ENCODE data around the gene ZNF845. TPM values are rescaled to one million over a fixed set of nuclear protein-coding genes. Genes with fewer than 3 reads are reported as not detected.
"Not testable (repeated sequence)": the region's sequence is repeated elsewhere in the genome, so short reads cannot be mapped to it uniquely, and the experiment has no call there.

ZNF845 gene
- total RNA-seq, 2 experiments from 2014 or later, result 5.5 to 5.6 TPM

DNA sequence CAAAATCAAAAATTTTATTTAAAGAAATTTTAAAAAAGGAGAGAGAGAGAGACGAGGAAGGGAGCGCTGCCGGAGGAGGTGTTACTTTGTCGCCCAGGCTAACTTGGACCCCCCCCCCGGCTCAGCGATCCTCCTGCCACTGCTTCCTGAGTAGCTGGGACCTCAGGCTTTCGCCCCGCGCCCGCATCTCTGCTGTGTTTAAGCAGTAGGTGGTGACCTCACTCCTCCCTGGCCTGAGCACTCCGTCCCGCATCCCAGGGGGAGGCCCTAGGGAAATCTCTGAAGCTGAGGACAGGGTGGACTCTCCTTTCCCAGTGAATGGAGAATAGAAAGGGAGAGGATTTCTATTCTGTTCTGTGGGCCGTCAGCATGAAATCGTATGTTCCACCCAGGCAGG, 485 bp upstream of the ZNF845 start:
- peaks cover 24% of the 10 kb centered on the region for H3K9me3 Mint-ChIP-seq
- peaks cover 8% of the 10 kb centered on the region for H3K27me3 Mint-ChIP-seq
- TF ChIP-seq CTCF (IDR thresholded peaks at IDR 0.05), result no peak
- peak overlapping the region; percentile 85 for H3K4me3 Mint-ChIP-seq
- peak overlapping the region; percentile 90 for H3K27ac Mint-ChIP-seq
- intact Hi-C loops (cut with micrococcal nuclease), result no loop called here
- DNase-seq (peak; percentile 54), ATAC-seq (no peak)
- peaks cover 34% of the 10 kb centered on the region for H3K36me3 Mint-ChIP-seq (ENCODE audit: low read depth)
- ChIA-PET CTCF (no interaction called here), POLR2A (interaction anchor here (0.6 to 1.0 kb wide), 2 partner anchors 26 to 139 kb away, joined by 3 read pairs; no protein-coding TSS in a partner anchor)
- H3K4me1 Mint-ChIP-seq (ENCODE audit: low read depth), result peaks cover 14% of the 10 kb centered on the region

DNA sequence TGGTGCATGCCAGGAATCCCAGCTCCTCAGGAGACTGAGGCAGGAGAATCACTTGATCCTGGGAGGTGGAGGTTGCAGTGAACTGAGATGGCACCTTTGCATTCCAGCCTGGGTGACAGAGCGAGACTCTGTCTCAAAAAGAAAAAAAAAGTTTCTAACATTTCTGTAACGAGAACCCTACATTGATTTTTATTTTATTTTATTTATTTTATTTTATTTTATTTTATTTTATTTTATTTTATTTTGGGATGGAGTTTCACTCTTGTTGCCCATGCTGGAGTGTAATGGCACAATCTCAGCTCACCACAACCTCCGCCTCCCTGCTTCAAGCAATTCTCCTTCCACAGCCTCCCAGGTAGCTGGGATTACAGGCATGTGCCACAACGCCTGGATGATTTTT, 10.9 kb downstream of the ZNF845 start:
- H3K27ac Mint-ChIP-seq; H3K4me3 Mint-ChIP-seq; POLR2A ChIA-PET; intact Hi-C loops (cut with micrococcal nuclease); ATAC-seq; H3K4me1 Mint-ChIP-seq (ENCODE audit: low read depth); DNase-seq; CTCF ChIA-PET; H3K27me3 Mint-ChIP-seq: not testable (repeated sequence)
- H3K36me3 Mint-ChIP-seq (ENCODE audit: low read depth), result peaks cover 96% of the 10 kb centered on the region
- H3K9me3 Mint-ChIP-seq, result peaks cover 53% of the 10 kb centered on the region

DNA sequence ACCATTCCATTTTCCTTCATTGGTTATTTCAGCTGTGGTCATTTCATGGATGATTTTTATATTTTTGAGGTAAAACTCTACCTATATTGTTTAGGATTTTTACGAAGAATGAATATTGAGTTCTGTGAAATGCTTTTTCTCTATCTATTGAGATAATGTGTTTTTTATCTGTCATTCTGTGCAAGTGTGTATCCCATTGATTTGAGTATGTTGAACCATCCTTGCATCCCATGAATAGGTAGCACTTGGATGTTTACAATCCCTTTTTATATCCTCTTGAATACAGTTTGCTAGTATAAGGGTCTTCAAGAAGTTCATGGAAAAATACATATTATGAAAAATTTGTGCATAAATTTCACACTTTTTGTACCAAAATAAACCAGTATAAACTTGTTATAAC, 22.2 kb downstream of the ZNF845 start:
- POLR2A ChIA-PET, result no interaction called here
- peaks cover 59% of the 10 kb centered on the region for H3K9me3 Mint-ChIP-seq
- no peaks in the 10 kb centered on the region for H3K27me3 Mint-ChIP-seq
- ATAC-seq (no peak), DNase-seq (no peak)
- intact Hi-C loops (cut with micrococcal nuclease), result no loop called here
- CTCF ChIA-PET, result no interaction called here
- no peaks in the 10 kb centered on the region for H3K4me1 Mint-ChIP-seq (ENCODE audit: low read depth)
- no peak overlapping the region for H3K4me3 Mint-ChIP-seq
- H3K36me3 Mint-ChIP-seq (ENCODE audit: low read depth), result peaks cover 60% of the 10 kb centered on the region
- no peak overlapping the region for H3K27ac Mint-ChIP-seq
- TF ChIP-seq CTCF (IDR thresholded peaks at IDR 0.05), result no peak

- Mint-ChIP-seq H3K4me1 (ENCODE audit: low read depth) (no peaks in the 10 kb centered on the region), H3K9me3 (peaks cover 36% of the 10 kb centered on the region), H3K27ac (no peak overlapping the region), H3K27me3 (no peaks in the 10 kb centered on the region), H3K36me3 (ENCODE audit: low read depth) (peaks cover 37% of the 10 kb centered on the region), H3K4me3 (no peak overlapping the region)
- POLR2A ChIA-PET, result interaction anchor here (0.8 kb wide), 1 partner anchor 25 kb away, joined by 3 read pairs; no protein-coding TSS in a partner anchor
- intact Hi-C loops (cut with micrococcal nuclease), result no loop called here
- TF ChIP-seq CTCF (IDR thresholded peaks at IDR 0.05), result no peak
- ATAC-seq (no peak), DNase-seq (peak; percentile 26)
- CTCF ChIA-PET, result no interaction called here
These were observed 24.5 kb downstream of the ZNF845 start for GRCh38 chr19:53357821-53358581.

DNA sequence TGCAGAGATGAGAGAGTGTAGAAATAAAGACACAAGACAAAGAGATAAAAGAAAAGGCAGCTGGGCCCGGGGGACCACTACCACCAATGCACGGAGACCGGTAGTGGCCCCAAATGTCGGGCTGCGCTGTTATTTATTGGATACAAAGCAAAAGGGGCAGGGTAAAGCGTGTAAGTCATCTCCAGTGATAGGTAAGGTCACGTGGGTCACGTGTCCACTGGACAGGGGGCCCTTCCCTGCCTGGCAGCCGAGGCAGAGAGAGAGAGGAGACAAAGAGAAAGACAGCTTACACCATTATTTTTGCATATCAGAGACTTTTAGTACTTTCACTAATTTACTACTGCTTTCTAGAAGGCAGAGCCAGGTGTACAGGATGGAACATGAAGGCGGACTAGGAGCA, 26.5 kb downstream of the ZNF845 start:
- POLR2A ChIA-PET, result interaction anchor here (0.6 kb wide), 1 partner anchor 98 kb away, joined by 3 read pairs; no protein-coding TSS in a partner anchor
- H3K36me3 Mint-ChIP-seq (ENCODE audit: low read depth), result peaks cover 20% of the 10 kb centered on the region
- H3K4me3 Mint-ChIP-seq; H3K4me1 Mint-ChIP-seq (ENCODE audit: low read depth); H3K27ac Mint-ChIP-seq; intact Hi-C loops (cut with micrococcal nuclease); DNase-seq; H3K27me3 Mint-ChIP-seq; ATAC-seq: not testable (repeated sequence)
- peaks cover 25% of the 10 kb centered on the region for H3K9me3 Mint-ChIP-seq
- CTCF ChIA-PET, result interaction anchor here (1.3 to 1.5 kb wide), 2 partner anchors 156 to 165 kb away, joined by 3 to 5 read pairs; no protein-coding TSS in a partner anchor

Measured in activated CD8-positive, alpha-beta T cell treated with anti-CD3 and anti-CD28 coated beads for 36 hours (primary cell).